Heart left ventricle (tissue), 13 donors: Measurements from ENCODE around the gene RABEP2.

ENCODE experiments used
- POLR2A ChIP-seq, 2 donors: fragments of 450-650 bp; IDR thresholded peaks; one replicate each; pipeline ENCODE4 v1.6.1; 2017; ENCODE audit warnings: antibody characterized with exemption in 2 of 2, mild to moderate bottlenecking in 2 of 2, moderate library complexity in 2 of 2
- TF ChIP-seq, protein P1 (sequence below), 12 donors: fragments of 200-600 bp; sonication (generic) in 4 of 12; IDR thresholded peaks; one replicate each; pipeline versions ENCODE4 v1.5.0 to v1.8.0; 2018 to 2022; ENCODE audit warnings: antibody characterized with exemption in 12 of 12, mild to moderate bottlenecking in 5 of 12
- donor health status: ischemic (EF 13 %, LVEDD 7.1; RV severe dilation, severe dysfunction).
- donor health status: DM: no; HTN: yes; CAD: no.
- donor health status: DM: no; HTN: no; CAD: no.
- donor health status: ischemic (EF 25% LVEDD 6.9; RV normal size, moderate dysfunction).
- donor health status: ischemic (EF 25% LVEDD 5.7; RV mildly dilated, moderate dysfunction).
- donor health status: ischemic (EF 35%, LVEDD 5.7; RV mildly dilated, moderate dysfunction).
- donor health status: nonischemic (EF 11% LVEDD 7.7; RV severe dilation, severe dysfunction).
- donor health status: DM: yes; HTN: yes; CAD: no.
- donor health status: PGD.
- donor health status: ischemic (EF 29% LVEDD 5.4; RV normal size, mild dysfunction).
- donor health status: nonischemic (EF 23%, LVEDD 6.1; RV moderate dilation, normal function).

DNA sequence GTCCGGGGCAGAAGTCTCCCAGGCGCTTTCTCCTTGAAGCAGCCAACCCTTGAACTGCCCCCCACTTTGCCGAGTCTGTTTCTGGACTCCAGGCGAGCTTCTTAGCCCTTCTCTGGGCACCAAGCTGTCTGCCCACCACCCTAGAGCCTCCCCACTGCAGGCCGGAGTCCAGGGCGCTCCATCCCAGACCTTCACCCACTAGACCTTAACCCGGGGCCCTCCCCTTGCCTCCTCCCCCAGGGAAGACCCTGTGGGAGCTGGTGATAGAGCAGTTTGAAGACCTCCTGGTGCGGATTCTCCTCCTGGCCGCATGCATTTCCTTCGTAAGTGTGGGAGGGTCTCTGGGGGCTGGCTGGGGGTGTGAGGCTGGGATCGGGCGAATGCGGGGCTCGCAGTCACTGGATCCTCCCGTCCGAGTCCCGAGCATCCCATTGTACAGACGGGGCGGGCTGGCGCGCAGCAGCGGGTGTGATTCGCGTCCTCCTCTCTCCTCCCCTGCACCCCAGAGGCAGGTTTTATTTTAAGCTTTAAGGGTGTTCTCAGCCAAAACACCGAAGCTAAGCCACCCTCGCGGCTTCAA lies 45.7 kb downstream of the RABEP2 start:
- no peak for TF ChIP-seq POLR2A (IDR thresholded peaks at IDR 0.05)
- TF ChIP-seq, protein P1, sequence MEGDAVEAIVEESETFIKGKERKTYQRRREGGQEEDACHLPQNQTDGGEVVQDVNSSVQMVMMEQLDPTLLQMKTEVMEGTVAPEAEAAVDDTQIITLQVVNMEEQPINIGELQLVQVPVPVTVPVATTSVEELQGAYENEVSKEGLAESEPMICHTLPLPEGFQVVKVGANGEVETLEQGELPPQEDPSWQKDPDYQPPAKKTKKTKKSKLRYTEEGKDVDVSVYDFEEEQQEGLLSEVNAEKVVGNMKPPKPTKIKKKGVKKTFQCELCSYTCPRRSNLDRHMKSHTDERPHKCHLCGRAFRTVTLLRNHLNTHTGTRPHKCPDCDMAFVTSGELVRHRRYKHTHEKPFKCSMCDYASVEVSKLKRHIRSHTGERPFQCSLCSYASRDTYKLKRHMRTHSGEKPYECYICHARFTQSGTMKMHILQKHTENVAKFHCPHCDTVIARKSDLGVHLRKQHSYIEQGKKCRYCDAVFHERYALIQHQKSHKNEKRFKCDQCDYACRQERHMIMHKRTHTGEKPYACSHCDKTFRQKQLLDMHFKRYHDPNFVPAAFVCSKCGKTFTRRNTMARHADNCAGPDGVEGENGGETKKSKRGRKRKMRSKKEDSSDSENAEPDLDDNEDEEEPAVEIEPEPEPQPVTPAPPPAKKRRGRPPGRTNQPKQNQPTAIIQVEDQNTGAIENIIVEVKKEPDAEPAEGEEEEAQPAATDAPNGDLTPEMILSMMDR (IDR thresholded peaks at IDR 0.05): no peak
